Measurements from ENCODE around the gene DNM1.
"Not testable (repeated sequence)": the region's sequence is repeated elsewhere in the genome, so short reads cannot be mapped to it uniquely, and the experiment has no call there.

GRCh38 chr9:128181480-128181879, 21.7 kb upstream of the DNM1 start:
- TF ChIP-seq, protein P1, sequence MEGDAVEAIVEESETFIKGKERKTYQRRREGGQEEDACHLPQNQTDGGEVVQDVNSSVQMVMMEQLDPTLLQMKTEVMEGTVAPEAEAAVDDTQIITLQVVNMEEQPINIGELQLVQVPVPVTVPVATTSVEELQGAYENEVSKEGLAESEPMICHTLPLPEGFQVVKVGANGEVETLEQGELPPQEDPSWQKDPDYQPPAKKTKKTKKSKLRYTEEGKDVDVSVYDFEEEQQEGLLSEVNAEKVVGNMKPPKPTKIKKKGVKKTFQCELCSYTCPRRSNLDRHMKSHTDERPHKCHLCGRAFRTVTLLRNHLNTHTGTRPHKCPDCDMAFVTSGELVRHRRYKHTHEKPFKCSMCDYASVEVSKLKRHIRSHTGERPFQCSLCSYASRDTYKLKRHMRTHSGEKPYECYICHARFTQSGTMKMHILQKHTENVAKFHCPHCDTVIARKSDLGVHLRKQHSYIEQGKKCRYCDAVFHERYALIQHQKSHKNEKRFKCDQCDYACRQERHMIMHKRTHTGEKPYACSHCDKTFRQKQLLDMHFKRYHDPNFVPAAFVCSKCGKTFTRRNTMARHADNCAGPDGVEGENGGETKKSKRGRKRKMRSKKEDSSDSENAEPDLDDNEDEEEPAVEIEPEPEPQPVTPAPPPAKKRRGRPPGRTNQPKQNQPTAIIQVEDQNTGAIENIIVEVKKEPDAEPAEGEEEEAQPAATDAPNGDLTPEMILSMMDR (IDR thresholded peaks at IDR 0.05) = peak; percentile 38
- not testable (repeated sequence) for TF ChIP-seq POLR2AphosphoS5 (IDR thresholded peaks at IDR 0.05; ENCODE audit: low read depth, low read length); CHD2 (IDR thresholded peaks at IDR 0.05; ENCODE audit: low read length, partially characterized antibody); MEF2A (IDR thresholded peaks at IDR 0.05; ENCODE audit: borderline replicate concordance, low read depth); REST (IDR thresholded peaks at IDR 0.05; ENCODE audit: low read depth, low read length); GABPA (IDR thresholded peaks at IDR 0.05; ENCODE audit: low read depth); TAF1 (IDR thresholded peaks at IDR 0.05; ENCODE audit: borderline replicate concordance, low read depth, low read length); SIN3A (IDR thresholded peaks at IDR 0.05; ENCODE audit: borderline replicate concordance, low read depth, low read length); NRF1 (IDR thresholded peaks at IDR 0.05; ENCODE audit: low read depth, low read length); EP300 (IDR thresholded peaks at IDR 0.05; ENCODE audit: borderline replicate concordance in 1 of 2, low read depth in 1 of 2, low read length in 1 of 2); USF2 (IDR thresholded peaks at IDR 0.05; ENCODE audit: borderline replicate concordance, low read depth, low read length); YY1 (IDR thresholded peaks at IDR 0.05; ENCODE audit: low read depth); MXI1 (IDR thresholded peaks at IDR 0.05; ENCODE audit: low read depth, low read length)
- TF ChIP-seq, protein P2, sequence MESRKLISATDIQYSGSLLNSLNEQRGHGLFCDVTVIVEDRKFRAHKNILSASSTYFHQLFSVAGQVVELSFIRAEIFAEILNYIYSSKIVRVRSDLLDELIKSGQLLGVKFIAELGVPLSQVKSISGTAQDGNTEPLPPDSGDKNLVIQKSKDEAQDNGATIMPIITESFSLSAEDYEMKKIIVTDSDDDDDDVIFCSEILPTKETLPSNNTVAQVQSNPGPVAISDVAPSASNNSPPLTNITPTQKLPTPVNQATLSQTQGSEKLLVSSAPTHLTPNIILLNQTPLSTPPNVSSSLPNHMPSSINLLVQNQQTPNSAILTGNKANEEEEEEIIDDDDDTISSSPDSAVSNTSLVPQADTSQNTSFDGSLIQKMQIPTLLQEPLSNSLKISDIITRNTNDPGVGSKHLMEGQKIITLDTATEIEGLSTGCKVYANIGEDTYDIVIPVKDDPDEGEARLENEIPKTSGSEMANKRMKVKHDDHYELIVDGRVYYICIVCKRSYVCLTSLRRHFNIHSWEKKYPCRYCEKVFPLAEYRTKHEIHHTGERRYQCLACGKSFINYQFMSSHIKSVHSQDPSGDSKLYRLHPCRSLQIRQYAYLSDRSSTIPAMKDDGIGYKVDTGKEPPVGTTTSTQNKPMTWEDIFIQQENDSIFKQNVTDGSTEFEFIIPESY (IDR thresholded peaks at IDR 0.05; ENCODE audit: borderline replicate concordance, low read depth) = 0 out of 2 replicates have a peak, but pooled peaks have one; percentile 32

All from SK-N-SH (cell line).